B cell (primary cell): ENCODE measurements around the gene CACNA2D2. TPM values are rescaled to one million over a fixed set of nuclear protein-coding genes. Genes with fewer than 3 reads are reported as not detected.

Source experiments
- ATAC-seq: fragments of 200-7000 bp; cut with Tn5 transposase; one replicate; pipeline ENCODE4 v1.10.0; 2021; ENCODE audit warnings: low read depth, mild to moderate bottlenecking, moderate number of reproducible peaks, moderate library complexity
- CTCF ChIA-PET: fragments of 350-600 bp; sonication (Branson Sonifier 250); formaldehyde crosslinking; loops from one replicate; lab custom pipeline; 2021; ENCODE audit warnings: antibody characterized with exemption, inconsistent platforms; lab: Charles Lee
- POLR2A ChIA-PET: fragments of 350-600 bp; sonication (Branson Sonifier 250); formaldehyde crosslinking; loops from one replicate; lab custom pipeline; 2021; ENCODE audit warnings: antibody characterized with exemption; lab: Charles Lee
- DNase-seq: peaks from one replicate; pipeline ENCODE4 v3.0.0; 2013
- H2AFZ ChIP-seq: 2 replicates; pipeline ENCODE4 v1.6.1; 2012; ENCODE audit warnings: mild to moderate bottlenecking, low read depth, low read length; ENCODE audit not compliant: insufficient read depth, poor library complexity, severe bottlenecking
- H3K27ac ChIP-seq, 2 donors: 1 replicate in 1 of 2; 2 replicates in 1 of 2; pipeline ENCODE4 v1.5.1; 2012 to 2013; ENCODE audit warnings: low read length in 2 of 2, mild to moderate bottlenecking in 2 of 2, moderate library complexity in 1 of 2
- H3K27me3 ChIP-seq, 4 experiments: fragments of 200-600 bp in 1 of 4; sonication (generic) in 1 of 4; replicated peaks in 1 of 4; 1 replicate in 2 of 4; 2 replicates in 2 of 4; pipeline versions ENCODE4 v1.6.1 to v1.7.0; 2013 to 2016; ENCODE audit warnings: low read length in 3 of 4, mild to moderate bottlenecking in 2 of 4, mixed read lengths in 1 of 4, moderate library complexity in 1 of 4; ENCODE audit not compliant: insufficient read depth in 4 of 4, control insufficient read depth in 3 of 4; ENCODE audit errors: control extremely low read depth in 1 of 4
- H3K36me3 ChIP-seq, 2 experiments: replicated peaks in 1 of 2; 1 replicate in 1 of 2; 2 replicates in 1 of 2; pipeline versions ENCODE4 v1.6.1 to v1.7.1; 2013; ENCODE audit warnings: low read length in 1 of 2; ENCODE audit not compliant: insufficient read depth in 2 of 2, control insufficient read depth in 1 of 2; ENCODE audit errors: control extremely low read depth in 1 of 2, extremely low read depth in 1 of 2
- H3K4me1 ChIP-seq, 2 donors: fragments of 200-600 bp in 1 of 2; sonication (generic) in 1 of 2; 1 replicate in 1 of 2; 2 replicates in 1 of 2; pipeline versions ENCODE4 v1.5.1 to v1.6.1; 2013 to 2017; ENCODE audit warnings: low read length in 2 of 2; ENCODE audit not compliant: control insufficient read depth in 2 of 2, insufficient read depth in 2 of 2
- H3K4me2 ChIP-seq: replicated peaks from 2 replicates; pipeline ENCODE3; 2012; ENCODE audit warnings: mild to moderate bottlenecking, low read depth, low read length; ENCODE audit not compliant: poor library complexity, severe bottlenecking
- H3K4me3 ChIP-seq, 5 experiments: fragments of 200-600 bp in 1 of 5; sonication (generic) in 1 of 5; 1 replicate in 3 of 5; 2 replicates in 2 of 5; pipeline versions ENCODE4 v1.5.1 to v1.7.0; 2011 to 2016; ENCODE audit warnings: low read length in 4 of 5, mild to moderate bottlenecking in 4 of 5, low read depth in 2 of 5, control low read depth in 1 of 5, moderate library complexity in 1 of 5; ENCODE audit not compliant: insufficient read depth in 1 of 5; ENCODE audit errors: control extremely low read depth in 1 of 5, extremely low read depth in 1 of 5
- H3K79me2 ChIP-seq: fragments of 200-600 bp; sonication (generic); one replicate; pipeline ENCODE4 v1.6.0; 2016; ENCODE audit warnings: low read length; ENCODE audit not compliant: control insufficient read depth, insufficient read depth
- H3K9ac ChIP-seq: fragments of 200-600 bp; sonication (generic); 2 replicates; pipeline ENCODE4 v1.6.1; 2017; ENCODE audit warnings: mild to moderate bottlenecking, low read length, moderate library complexity
- H3K9me3 ChIP-seq, 3 donors: one replicate each; pipeline versions ENCODE4 v1.6.1 to v1.7.1; 2013; ENCODE audit warnings: low read length in 2 of 3; ENCODE audit not compliant: control insufficient read depth in 2 of 3, insufficient read depth in 1 of 3; ENCODE audit errors: control extremely low read depth in 1 of 3
- H4K20me1 ChIP-seq: 2 replicates; pipeline ENCODE4 v1.6.0; 2012; ENCODE audit warnings: mild to moderate bottlenecking, low read length; ENCODE audit not compliant: insufficient read depth, control insufficient read depth, poor library complexity, severe bottlenecking
- H3K27ac Mint-ChIP-seq: one replicate; pipeline ENCODE4 v1.8.0; 2021; ENCODE audit warnings: mixed read lengths
- H3K27me3 Mint-ChIP-seq: one replicate; pipeline ENCODE4 v1.8.0; 2021; ENCODE audit warnings: mixed read lengths
- H3K4me1 Mint-ChIP-seq: one replicate; pipeline ENCODE4 v1.8.0; 2021; ENCODE audit warnings: mixed read lengths
- H3K4me3 Mint-ChIP-seq: one replicate; pipeline ENCODE4 v1.8.0; 2021; ENCODE audit warnings: mixed read lengths
- H3K9me3 Mint-ChIP-seq: one replicate; pipeline ENCODE4 v1.8.0; 2022; ENCODE audit warnings: mixed read lengths; ENCODE audit not compliant: insufficient read depth
- CTCF ChIP-seq: fragments of 200-600 bp; IDR thresholded peaks from one replicate; pipeline ENCODE4 v1.8.0; 2022; ENCODE audit warnings: antibody characterized with exemption, mild to moderate bottlenecking
- EZH2 ChIP-seq: IDR thresholded peaks from 2 replicates; pipeline ENCODE4 v1.6.1; 2012; ENCODE audit warnings: borderline replicate concordance, low read depth, mild to moderate bottlenecking, moderate library complexity, low read length; ENCODE audit not compliant: insufficient read depth, poor library complexity, severe bottlenecking
- WGBS: methylation state at CpG from one replicate; pipeline ENCODE4 v1.1.5; 2013; ENCODE audit warnings: missing lambda C conversion rate; ENCODE audit not compliant: insufficient coverage; 5-methylcytosine and 5-hydroxymethylcytosine counted together
- intact Hi-C: fragments of 100-400 bp; cut with micrococcal nuclease; formaldehyde crosslinking; loops from one replicate; pipeline ENCODE4 v1.10.0; 2022
- polyA plus RNA-seq: library from polyadenylated mRNA; depleted of rRNA; stranded (reverse); fragments of >200 nt; gene quantifications from 2 replicates; pipeline ENCODE4 v1.2.3, GENCODE V29; 2012
- total RNA-seq, 2 donors: library from RNA; stranded (reverse); fragments of 120-200 nt in 1 of 2; gene quantifications; 1 replicate in 1 of 2; 2 replicates in 1 of 2; pipeline versions ENCODE4 v1.2.3 to v1.2.4, GENCODE V29; 2013 to 2022

Gene CACNA2D2
- total and polyA plus RNA-seq, 2 donors (not counting 1 experiment from before 2014, with no cell fraction given) = 0.69 to 1.2 TPM

- peaks cover 49% of the 10 kb centered on the region for H3K4me1 Mint-ChIP-seq
- WGBS = 82% methylated on average over 16 of the region's 24 CpGs
These were observed 145.0 kb downstream of the CACNA2D2 start for GRCh38 chr3:50358355-50358910.

More at GRCh38 chr3:50358355-50358910, 145.0 kb downstream of the CACNA2D2 start:
- Histone ChIP-seq H3K4me2 (peak overlapping the region; percentile 94), H3K4me3 (peak overlapping the region; percentile 19 to 93 (median 85)), H3K36me3 (peaks cover 5 to 35% of the 10 kb centered on the region in 2 experiments), H3K9ac (peak overlapping the region; percentile 74), H3K27ac (peak overlapping the region; percentile 60 to 81), H3K27me3 (no peaks in the 10 kb centered on the region), H4K20me1 (peaks cover 54% of the 10 kb centered on the region), H2AFZ (peak overlapping the region; percentile 80), H3K79me2 (peaks cover 49% of the 10 kb centered on the region), H3K9me3 (no peaks in the 10 kb centered on the region), H3K4me1 (peaks cover 27 to 37% of the 10 kb centered on the region in 2 donors)
- H3K9me3 Mint-ChIP-seq = no peaks in the 10 kb centered on the region
- intact Hi-C loops = loop anchor here (2.0 kb wide), 2 partner anchors 22 to 1026 kb away; partner anchors contain the start of gene MANF
- DNase-seq = no peak
- peak overlapping the region; percentile 99 for H3K4me3 Mint-ChIP-seq
- ChIA-PET POLR2A (no interaction called here), CTCF (interaction anchor here (5.2 kb wide), 1 partner anchor 10 kb away, joined by 27 read pairs; no protein-coding TSS in a partner anchor)
- H3K27ac Mint-ChIP-seq = peak overlapping the region; percentile 82
- no peak for ATAC-seq
- no peaks in the 10 kb centered on the region for H3K27me3 Mint-ChIP-seq
- no peak for TF ChIP-seq CTCF
- TF ChIP-seq EZH2 = no peak
